HG03159 (cell line): ENCODE results near the gene MYO1C.

Experiments used
- ATAC-seq: cut with Tn5 transposase; IDR thresholded peaks from one replicate; pipeline ENCODE4 v1.9.1; 2021; ENCODE audit warnings: mild to moderate bottlenecking, moderate library complexity; ENCODE audit not compliant: unreplicated experiment

Gene MYO1C

DNA sequence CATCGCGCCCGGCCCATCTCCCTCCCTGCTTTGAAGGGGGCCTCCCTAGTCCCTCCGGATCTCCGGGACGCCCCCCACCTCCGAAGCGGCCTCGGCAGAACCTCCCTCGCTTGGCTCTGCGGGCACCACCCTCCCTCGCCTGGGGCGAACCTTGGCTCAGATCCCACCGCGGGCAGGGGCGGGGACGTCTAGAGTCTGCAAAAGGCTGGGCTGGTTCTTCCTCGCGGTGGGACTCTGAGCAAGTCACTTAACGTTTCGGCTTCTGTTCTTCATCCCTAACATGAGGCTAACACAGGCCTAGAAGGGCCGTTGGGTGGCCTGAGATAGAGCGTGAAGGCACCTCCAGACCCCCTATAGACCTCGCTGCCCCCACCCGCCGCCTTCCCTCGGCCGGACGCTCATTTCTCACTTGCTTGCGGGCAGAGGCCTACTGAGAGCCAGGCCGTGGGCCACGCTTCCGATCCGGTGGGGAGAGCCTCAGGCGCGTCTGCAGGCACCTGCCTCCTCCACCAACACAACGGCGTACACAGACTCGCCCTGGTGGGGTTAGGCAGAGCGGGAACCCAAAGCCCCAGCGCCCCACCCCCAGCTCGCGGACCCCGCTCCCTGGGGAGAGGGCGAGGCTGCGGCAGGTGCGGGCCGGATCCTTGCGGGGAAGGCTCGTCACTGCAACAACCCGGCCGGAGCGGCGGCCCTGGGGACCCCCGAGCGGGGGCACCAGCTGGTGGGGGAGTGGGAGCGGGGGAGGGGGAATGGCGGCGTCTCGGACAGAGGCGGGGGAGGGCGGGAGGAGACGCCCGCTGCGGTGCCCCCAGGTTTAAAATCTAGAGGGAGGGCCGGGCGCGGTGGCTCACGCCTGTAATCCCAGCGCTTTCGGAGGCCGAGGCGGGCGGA is 5.4 kb downstream of the MYO1C start:
- no peak for ATAC-seq

DNA sequence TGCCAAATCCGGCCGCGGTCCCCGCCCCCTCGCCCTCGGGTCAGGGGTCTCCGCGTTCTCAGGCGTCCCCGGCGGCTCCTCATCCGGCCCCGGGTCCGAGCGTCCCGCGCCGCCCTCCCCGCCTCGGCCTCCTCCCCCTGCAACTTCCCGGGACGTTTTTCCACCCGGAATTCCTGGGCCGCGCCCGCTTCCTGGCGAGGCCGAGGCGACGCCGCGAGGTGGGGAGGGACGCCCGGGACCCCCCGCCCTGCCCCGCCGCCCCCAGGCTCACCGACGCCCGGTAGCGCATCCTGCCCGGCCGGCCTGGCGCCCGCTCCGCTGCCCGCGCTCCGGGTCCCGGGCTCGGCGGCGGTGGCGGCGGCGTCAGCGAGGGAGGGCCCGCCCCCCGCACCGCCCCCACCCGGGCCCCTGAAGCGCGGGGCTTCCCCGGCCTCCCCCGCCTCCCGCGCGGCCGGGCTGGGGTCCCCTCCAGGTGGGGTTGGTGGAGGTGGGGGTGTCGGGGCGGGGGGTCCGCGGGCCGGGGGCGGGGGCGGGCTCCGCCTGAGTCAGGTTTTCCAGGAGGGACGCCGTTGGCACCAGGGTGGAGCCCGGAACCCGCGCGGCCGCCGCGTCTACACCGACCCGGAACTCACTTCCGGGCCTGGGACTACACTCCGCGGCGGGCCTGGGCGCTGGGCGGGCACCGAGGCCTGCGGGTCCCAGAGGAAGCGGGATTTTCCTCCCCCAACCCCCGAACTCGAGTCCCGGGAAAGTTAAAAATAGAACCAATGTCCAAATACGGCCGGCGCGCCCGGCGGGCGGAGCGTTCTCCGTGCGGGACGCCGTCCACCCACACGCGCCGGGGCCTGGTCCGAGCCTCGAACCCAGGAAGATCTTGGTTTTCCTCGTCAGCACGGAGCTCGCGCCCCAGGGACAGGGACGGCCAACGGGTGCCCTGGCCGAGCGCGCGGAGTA is 6.8 kb downstream of the MYO1C start:
- peak; percentile 30 for ATAC-seq

DNA sequence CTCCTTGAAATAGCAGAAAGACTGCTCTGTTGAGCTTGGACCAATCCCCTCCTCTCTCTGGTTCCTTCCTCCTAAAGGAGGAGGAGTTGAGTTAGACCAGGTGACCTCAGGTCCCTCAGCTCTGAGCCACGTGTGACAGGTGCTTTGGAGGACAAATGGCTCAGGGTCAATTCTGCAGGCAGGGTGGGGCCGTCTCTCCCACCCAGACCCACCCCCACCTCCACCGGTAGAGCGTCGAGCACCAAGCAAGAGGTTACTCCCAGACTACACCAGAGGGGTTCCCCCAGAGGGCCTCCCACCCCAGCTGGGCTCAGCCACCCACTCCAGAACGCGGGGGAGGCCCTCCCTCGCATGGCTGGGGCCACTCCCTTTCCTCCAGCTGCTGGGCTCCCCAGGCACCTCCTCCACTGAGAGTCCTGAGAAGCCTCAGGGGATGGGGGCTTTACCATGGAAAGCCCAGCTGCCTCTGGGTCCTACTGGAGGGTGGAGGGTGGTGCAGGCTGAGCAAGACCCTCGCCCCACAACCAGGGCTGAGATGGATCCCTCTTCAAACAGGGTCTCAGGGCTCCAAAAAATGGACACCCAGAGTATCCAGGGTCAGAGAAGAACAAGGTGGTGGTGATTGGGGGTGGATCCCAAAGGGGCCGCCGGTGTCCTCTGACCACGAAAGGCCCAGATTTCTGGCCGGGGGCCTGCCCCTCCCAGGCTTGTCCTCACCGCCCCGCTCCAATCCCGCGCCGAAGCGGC is 7.6 kb downstream of the MYO1C start:
- ATAC-seq = peak; percentile 40

DNA sequence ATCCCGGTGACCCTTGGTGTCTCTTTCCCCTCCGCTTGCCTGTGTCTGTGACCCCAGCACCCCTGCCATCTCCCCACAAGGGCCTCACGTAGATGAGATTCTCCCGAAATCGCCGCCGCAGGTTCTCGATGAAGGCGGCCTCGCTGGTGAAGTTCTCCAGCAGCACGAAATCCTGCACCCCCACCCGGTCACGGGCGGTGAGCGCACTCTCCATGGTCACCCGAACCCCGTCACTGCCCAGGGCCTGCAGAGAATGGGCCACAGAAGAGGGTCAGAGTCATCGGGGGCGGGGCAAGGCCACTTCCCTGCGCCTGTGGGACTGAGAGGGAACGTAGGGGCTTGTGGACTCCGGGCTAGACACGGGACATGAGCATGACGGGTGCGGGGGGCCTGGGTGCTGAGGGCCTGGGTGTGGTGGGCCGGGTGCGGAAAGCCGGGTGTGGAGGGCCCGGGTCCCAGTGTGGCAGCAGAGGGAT is 8.4 kb downstream of the MYO1C start:
- no peak for ATAC-seq

DNA sequence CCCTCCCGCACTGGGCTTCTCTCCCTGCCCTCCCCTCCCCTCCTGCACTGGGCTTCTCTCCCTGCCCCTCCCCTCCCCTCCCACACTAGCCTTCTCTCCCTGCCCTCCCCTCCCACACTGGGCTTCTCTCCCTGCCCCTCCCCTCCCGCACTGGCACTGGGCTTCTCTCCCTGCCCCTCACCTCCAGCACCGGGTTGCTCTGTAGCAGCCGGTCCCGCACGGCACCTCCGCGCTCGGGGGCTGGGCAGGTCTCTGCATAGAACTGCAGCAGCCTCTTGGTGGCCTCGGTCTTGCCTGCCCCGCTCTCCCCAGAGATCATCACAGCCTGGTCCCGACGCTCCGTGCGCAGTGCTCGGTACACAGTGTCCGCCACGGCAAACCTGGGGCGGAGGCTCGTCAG is 9.8 kb downstream of the MYO1C start:
- no peak for ATAC-seq

DNA sequence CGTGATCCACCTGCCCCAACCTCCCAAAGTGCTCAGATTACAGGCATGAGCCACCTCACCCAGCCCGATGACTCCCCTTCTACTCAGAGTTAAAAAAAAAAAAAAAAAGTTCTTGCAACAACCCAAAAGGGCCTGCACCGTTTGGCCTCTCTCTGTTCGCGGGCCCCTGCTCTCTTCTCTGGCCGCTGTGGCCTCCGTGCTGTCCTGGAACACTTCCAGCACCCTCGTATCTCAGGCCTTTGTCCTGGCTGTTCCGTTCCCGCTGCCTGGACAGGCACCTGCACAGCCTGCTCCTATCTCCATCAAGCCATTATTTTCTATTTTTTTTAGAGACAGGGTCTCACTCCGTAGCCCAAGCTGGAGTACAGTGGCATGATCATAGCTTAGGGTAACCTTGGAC is 10.8 kb downstream of the MYO1C start:
- no peak for ATAC-seq

DNA sequence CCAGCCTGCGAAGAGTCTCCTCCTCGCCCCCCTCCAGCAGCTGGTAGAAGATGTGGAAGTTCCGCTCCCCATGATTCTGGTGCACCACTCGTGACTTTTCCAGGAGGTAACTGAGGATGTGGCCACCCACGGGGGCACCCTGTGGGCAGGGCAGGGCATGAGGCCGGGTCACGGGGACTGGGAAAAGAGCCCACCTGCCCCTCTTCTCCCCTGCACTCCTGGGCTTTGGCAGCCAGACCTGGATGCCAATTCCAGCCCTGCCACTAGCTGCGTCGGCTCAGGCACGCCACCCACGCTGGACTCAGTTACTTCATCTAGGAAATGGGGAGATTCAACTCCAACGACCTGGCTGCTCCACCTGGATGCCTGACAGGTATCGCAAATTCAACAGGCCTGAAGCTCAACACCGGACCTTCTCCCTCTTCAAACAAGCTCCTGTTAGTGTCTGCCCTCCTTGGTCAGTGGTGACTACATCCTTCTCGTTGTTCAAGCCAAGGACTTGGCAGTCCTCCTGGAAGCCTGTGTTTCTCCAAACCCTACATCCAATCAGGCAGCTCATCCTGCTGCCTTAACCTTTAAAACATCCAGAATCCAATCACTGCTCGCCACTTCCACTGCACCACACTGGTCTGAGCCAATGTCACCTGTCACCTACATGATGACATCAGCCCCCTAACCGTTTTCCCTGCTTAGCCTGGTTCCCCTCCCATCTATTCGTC is 11.6 kb downstream of the MYO1C start:
- ATAC-seq = no peak

DNA sequence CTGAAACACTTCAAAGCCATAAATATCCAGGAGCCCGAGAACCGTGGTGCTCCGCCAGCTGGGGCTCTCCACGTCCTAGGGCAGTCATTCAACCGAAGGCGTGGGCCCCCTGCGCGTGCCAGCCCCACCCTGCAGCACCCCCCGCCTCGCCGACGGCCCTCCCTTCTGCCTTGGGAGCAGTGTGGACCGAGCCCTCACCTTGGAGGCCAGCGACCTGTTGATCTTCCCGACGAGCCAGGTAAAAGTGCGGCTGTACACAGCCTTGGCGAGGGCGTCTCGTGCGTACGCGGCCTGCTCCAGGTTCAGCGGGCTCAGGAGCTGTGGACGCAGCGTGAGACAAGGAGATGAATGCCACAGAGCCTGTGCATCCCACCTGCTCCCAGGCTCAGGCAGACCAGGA is 14.1 kb downstream of the MYO1C start:
- no peak for ATAC-seq

DNA sequence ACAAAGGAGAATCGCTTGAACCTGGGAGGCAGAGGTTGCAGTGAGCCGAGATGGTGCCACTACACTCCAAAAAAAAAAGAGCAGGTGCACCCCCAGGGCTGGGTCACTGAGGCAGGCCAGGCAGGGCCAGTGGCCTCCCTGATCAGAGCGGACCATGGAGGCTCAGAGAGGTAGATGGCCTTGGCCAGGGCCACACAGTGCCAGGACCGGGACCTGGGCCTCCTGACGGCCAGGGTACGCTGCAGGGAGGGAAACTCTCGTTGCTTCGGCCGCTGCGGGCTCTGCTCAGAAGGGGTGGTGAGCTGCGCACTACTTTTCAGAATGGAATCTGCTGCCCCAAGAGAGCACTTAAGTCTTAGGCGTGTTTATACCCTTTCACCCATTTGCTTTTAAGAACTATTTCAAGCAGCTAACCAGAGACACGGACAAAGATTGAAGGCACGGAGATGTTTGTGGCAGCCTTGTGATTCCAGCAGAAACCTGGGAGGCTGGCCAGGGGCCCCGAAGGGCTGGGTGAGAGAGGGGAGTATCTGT is 17.1 kb downstream of the MYO1C start:
- ATAC-seq = no peak

DNA sequence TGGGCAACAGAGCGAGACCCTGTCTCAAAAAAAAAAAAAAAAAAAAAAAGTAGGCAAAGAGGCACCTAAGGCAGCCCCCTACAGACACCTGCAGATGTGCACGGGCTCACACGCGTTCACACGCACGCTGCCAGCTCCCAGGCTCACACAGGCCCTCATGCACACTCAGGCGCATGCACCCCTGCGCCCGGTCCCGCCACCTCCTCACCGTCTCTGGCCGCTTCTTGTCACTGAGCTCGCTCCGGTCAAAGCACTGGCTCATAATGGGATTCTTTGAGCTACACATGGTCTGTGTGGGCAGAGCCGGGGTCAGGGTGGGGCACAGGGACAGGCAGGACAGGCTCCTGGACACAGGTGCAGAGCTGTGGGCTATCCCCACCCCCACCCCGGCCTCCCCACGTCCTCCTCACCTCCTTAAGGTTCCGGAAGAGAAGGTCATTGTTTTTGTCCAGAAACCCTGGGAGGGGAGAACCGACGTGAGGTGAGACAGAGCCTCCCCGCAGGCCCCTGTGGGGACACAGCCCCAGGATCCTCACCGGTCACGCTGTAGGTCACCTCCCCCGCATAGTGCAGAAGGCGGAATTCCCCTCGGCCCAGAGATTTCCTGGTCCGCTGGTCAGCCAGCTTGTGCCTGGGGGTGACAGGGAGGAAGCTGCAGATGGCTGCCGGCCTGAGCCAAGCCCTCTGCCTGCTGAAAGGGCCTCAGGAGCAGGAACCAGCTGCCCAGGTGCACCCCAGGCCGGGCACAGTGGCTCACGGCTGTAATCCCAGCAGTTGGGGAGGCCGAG is 17.9 kb downstream of the MYO1C start:
- ATAC-seq = no peak

DNA sequence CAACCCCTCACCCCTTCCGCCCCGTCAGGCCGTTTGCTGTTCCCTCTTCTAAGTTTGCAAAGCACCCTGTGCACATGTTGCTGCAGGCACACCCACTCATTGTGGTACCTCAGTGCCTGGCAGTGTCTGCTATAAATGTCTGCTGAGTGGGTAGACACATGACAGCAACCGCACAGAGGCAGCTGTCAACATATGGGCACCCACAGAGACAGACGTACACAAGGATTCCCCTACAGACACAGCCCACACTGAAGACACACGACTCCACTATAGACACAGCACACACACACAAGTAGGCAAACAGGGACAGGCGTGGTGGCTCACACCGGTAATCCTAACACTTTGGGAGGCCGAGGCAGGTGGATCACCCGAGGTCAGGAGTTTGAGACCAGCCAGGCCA is 18.6 kb downstream of the MYO1C start:
- ATAC-seq = no peak

DNA sequence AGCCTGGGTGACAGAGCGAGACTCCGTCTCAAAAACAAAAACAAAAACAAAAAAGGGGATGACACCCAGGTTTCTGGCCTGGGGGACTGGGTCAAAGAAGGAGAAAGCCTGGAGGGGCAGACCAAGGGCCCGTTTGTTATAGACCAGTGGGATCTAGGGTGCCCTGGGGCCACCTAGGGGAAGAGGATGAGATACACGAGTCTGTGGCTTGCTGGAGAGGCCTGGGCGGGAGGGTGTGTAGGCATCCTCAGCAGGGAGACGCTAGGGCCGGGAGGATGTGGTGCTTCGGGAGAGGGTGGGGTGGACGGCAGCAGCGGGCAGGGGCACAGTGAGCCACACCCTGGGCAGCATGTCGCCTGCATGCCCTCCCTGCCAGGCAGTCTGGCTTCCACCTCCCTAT is 19.3 kb downstream of the MYO1C start:
- ATAC-seq = no peak

DNA sequence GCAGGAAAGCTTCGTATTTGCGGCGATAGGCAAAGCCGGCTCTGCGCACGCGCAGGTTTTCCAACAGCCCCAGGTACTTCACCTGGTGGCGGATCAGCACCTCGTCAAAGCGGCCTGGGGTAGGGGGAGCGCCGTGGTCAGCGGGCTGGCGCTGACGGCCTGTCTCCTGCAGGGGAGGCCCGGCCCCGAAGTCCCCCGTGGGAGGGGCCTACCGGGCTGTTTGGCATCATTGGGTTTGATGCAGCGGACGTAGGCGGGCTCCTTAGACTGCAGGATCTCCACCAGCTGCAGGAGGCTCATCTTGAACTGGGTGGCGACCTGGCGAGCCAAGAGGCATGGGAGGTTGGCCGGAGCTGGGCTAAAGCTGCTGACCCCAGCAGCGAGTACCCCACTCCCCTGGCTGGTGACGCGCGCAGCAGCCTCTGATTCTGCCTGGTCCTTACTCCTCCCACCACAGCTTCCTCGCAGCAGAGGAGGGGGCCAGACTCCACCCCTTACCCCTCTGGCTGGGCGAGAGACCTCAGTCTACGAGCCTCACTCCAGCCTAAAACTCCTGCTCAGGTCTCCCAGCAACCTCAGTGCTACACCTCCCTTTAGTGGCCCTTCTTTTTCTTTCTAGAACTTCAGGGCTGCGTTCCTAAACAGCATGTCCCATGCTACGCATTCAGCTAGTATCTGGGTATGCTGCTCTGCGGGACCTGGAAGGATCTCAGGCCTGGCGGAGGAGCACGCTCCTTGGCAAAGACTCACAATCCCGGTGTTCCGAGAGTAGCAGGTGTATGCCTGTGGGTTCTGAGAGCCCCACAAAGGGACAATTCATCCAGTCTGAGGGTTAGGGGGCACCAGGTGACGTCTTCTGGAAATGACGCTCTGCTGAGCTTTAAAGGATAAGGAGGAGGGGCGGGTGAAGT is 20.3 kb downstream of the MYO1C start:
- ATAC-seq = no peak

DNA sequence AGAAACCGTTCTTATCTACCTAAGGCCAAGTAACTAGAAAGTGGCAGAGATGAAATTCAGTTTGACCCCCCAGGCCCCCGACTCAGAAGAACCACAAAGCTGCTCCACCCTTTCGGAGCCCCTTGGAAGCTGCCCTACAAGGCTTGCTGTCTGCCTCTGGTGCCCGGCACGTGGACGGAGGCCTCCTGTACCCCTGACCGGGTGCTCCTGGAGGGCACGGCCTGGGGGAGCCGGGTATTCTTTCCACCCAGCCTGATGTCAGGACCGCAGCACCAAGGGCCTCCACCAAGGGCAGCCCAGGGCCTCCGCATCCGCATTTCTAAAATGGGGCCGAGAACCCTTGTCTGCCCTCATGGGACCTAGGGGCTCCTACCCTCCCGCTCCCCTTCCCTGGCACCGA is 21.0 kb downstream of the MYO1C start:
- no peak for ATAC-seq

DNA sequence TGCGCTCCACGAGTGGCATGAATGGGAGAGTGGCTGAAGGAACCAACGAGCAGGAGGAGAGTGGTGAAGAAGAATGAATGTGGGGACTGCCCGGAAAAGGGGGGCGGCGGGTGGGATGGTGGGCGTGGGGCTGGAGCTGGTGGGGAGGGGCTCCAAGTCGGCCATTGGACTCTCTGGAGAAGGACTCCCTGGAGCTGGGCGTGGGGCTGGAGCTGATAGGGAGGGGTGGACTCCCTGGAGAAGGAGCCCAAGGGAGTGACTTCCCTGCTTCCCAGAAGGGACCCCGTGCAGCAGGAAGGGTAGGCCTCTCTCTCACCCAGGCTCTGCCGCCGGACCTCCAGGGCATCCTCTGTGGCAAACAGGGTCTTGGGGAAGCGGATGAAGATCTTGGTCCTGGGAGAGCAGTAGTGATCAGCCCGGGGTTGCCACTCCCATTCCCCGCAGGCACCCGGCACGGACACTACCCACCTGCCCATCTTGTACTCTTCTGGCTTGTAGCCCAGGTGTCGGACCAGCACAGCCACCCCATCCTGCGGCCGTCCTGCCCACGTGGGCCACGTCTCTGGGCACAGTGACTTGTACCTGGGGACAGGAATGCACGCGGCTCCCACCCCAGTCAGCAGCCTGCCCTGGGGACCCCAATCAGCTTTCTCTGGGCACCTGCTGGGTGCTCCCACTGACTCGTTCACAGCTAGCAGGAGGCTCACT is 21.6 kb downstream of the MYO1C start:
- no peak for ATAC-seq

DNA sequence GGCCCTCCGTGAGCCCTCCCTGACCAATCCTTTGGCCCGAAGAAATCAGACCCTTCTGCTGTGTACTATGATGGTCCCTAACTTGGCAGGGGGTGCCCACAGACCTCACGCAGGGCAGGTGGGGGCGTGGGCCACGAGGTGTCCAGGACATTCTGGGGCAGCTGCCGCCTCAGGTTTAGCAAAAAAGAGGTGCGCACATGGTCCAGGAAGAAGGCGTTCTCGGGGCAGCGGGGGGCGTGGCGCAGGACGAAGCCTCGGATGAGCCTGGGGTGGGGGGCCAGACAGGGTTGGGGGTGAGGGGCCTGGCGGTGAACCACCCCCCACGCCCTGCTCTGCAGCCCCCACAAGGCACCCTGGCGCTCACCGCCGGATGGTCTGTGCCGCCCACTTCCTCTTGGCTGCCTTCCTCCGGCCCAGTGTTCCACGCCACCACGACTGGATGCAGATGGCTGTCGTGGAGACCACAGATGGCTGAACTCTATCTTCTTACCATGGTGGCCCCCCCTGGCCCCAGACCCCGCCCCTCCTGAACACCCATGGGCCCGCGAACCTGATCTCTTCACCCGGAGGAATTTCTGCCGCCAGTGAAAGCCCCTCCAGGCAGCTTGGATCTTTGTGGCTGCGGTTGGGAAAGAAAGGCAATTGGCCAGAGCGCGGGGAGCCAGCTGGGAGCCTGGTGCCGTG is 22.3 kb downstream of the MYO1C start:
- ATAC-seq = no peak

DNA sequence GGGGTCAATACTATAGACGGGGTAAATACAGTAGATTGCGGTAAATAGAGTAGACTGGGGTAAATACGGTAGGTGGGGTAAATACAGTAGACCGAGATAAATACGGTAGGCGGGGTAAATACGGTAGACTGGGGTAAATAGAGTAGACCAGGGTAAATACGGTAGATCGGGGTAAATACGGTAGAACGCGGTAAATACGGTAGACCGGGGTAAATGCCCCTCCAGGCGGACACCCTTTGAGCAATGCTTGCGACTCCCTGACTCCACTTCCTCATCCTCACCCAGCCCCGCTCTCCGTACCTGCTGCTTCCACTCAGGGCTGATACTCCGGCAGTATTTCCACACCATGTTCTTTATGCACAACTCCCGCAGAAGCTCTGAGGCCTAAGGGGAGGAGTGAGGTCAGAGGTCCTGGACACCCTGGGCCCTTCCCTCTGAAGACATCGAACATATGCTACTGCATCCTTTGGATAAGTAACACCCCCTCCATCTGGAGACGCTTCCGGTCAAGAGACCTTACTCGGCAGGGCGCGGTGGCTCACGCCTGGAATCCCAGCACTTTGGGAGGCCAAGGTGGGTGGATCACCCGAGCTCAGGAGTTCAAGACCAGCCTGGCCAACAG is 23.1 kb downstream of the MYO1C start:
- ATAC-seq = no peak
